ENCODE measurements around the gene MFAP3. TPM values are rescaled to one million over a fixed set of nuclear protein-coding genes. Genes with fewer than 3 reads are reported as not detected.
"Not testable (repeated sequence)": the region's sequence is repeated elsewhere in the genome, so short reads cannot be mapped to it uniquely, and the experiment has no call there.

MFAP3 gene
- total RNA-seq, 1 donor from 2014 or later: 42.5 TPM

GRCh38 chr5:154059039-154059430 lies 20.3 kb downstream of the MFAP3 start:
- no peak for TF ChIP-seq CTCF (IDR thresholded peaks at IDR 0.05; ENCODE audit: unreplicated experiment)
- Mint-ChIP-seq H3K4me1 (ENCODE audit: low read depth) (no peaks in the 10 kb centered on the region), H3K27ac (no peak overlapping the region), H3K27me3 (no peaks in the 10 kb centered on the region), H3K4me3 (ENCODE audit: low read depth) (no peak overlapping the region), H3K36me3 (ENCODE audit: insufficient read depth) (peaks cover 2% of the 10 kb centered on the region), H3K9me3 (ENCODE audit: low read depth) (no peaks in the 10 kb centered on the region)
- DNase-seq (ENCODE audit: low spot score, unreplicated experiment): no peak

GRCh38 chr5:154059583-154059982 lies 20.8 kb downstream of the MFAP3 start:
- H3K4me1 Mint-ChIP-seq (ENCODE audit: low read depth): no peaks in the 10 kb centered on the region
- no peak overlapping the region for H3K4me3 Mint-ChIP-seq (ENCODE audit: low read depth)
- no peak for DNase-seq (ENCODE audit: low spot score, unreplicated experiment)
- H3K36me3 Mint-ChIP-seq (ENCODE audit: insufficient read depth): peaks cover 2% of the 10 kb centered on the region
- H3K27me3 Mint-ChIP-seq: no peaks in the 10 kb centered on the region
- TF ChIP-seq CTCF (IDR thresholded peaks at IDR 0.05; ENCODE audit: unreplicated experiment): no peak
- no peak overlapping the region for H3K27ac Mint-ChIP-seq
- no peaks in the 10 kb centered on the region for H3K9me3 Mint-ChIP-seq (ENCODE audit: low read depth)

- H3K36me3 Mint-ChIP-seq (ENCODE audit: insufficient read depth): no peaks in the 10 kb centered on the region
- H3K4me3 Mint-ChIP-seq (ENCODE audit: low read depth): no peak overlapping the region
- no peaks in the 10 kb centered on the region for H3K9me3 Mint-ChIP-seq (ENCODE audit: low read depth)
These were observed 21.8 kb downstream of the MFAP3 start for GRCh38 chr5:154060606-154061005.

GRCh38 chr5:154063372-154063771 lies 24.6 kb downstream of the MFAP3 start:
- DNase-seq (ENCODE audit: low spot score, unreplicated experiment): no peak
- no peaks in the 10 kb centered on the region for H3K36me3 Mint-ChIP-seq (ENCODE audit: insufficient read depth)

More at GRCh38 chr5:154060606-154061005, 21.8 kb downstream of the MFAP3 start:
- Mint-ChIP-seq H3K27ac (no peak overlapping the region), H3K4me1 (ENCODE audit: low read depth) (no peaks in the 10 kb centered on the region), H3K27me3 (no peaks in the 10 kb centered on the region)
- TF ChIP-seq CTCF (IDR thresholded peaks at IDR 0.05; ENCODE audit: unreplicated experiment): no peak
- no peak for DNase-seq (ENCODE audit: low spot score, unreplicated experiment)

GRCh38 chr5:154065971-154066370 lies 27.2 kb downstream of the MFAP3 start:
- Mint-ChIP-seq H3K36me3 (ENCODE audit: insufficient read depth) (no peaks in the 10 kb centered on the region), H3K9me3 (ENCODE audit: low read depth) (no peaks in the 10 kb centered on the region), H3K27ac (no peak overlapping the region), H3K4me1 (ENCODE audit: low read depth) (no peaks in the 10 kb centered on the region), H3K4me3 (ENCODE audit: low read depth) (no peak overlapping the region), H3K27me3 (no peaks in the 10 kb centered on the region)
- no peak for TF ChIP-seq CTCF (IDR thresholded peaks at IDR 0.05; ENCODE audit: unreplicated experiment)
- no peak for DNase-seq (ENCODE audit: low spot score, unreplicated experiment)

More at GRCh38 chr5:154063372-154063771, 24.6 kb downstream of the MFAP3 start:
- TF ChIP-seq CTCF (IDR thresholded peaks at IDR 0.05; ENCODE audit: unreplicated experiment): no peak
- Mint-ChIP-seq H3K4me3 (ENCODE audit: low read depth) (no peak overlapping the region), H3K4me1 (ENCODE audit: low read depth) (no peaks in the 10 kb centered on the region), H3K27ac (no peak overlapping the region), H3K9me3 (ENCODE audit: low read depth) (no peaks in the 10 kb centered on the region), H3K27me3 (no peaks in the 10 kb centered on the region)

GRCh38 chr5:154069854-154070253 lies 31.1 kb downstream of the MFAP3 start:
- peaks cover 12% of the 10 kb centered on the region for H3K27me3 Mint-ChIP-seq
- not testable (repeated sequence) for H3K9me3 Mint-ChIP-seq (ENCODE audit: low read depth); H3K27ac Mint-ChIP-seq; H3K4me1 Mint-ChIP-seq (ENCODE audit: low read depth); H3K36me3 Mint-ChIP-seq (ENCODE audit: insufficient read depth); DNase-seq (ENCODE audit: low spot score, unreplicated experiment); H3K4me3 Mint-ChIP-seq (ENCODE audit: low read depth)

Data from progenitor cell of endocrine pancreas (in vitro differentiated cells).